Coronary artery (tissue), 2 donors: ENCODE data around the gene LRRC30.

Source experiments
- DNase-seq: peaks from one replicate; pipeline ENCODE4 v3.0.0-alpha.2; 2017; ENCODE audit warnings: low spot score
- H3K27ac ChIP-seq, 2 donors: fragments of 200-600 bp; sonication (generic); one replicate each; pipeline ENCODE4 v1.5.1; 2016 to 2019
- H3K4me3 ChIP-seq: fragments of 200-600 bp; sonication (generic); 2 replicates; pipeline ENCODE4 v1.5.1; 2016; ENCODE audit warnings: mild to moderate bottlenecking, moderate library complexity
- CTCF ChIP-seq: fragments of 200-600 bp; sonication (generic); IDR thresholded peaks from one replicate; pipeline ENCODE4 v1.5.1; 2019; ENCODE audit warnings: antibody characterized with exemption

The LRRC30 gene

GRCh38 chr18:7236933-7237332, 6.0 kb downstream of the LRRC30 start:
- TF ChIP-seq CTCF = no peak
- Histone ChIP-seq H3K27ac (no peak overlapping the region), H3K4me3 (no peak overlapping the region)
- DNase-seq = no peak

GRCh38 chr18:7237673-7238272, 6.9 kb downstream of the LRRC30 start:
- DNase-seq = no peak
- H3K4me3 ChIP-seq = no peak overlapping the region
- TF ChIP-seq CTCF = no peak
- no peak overlapping the region for H3K27ac ChIP-seq

DNA sequence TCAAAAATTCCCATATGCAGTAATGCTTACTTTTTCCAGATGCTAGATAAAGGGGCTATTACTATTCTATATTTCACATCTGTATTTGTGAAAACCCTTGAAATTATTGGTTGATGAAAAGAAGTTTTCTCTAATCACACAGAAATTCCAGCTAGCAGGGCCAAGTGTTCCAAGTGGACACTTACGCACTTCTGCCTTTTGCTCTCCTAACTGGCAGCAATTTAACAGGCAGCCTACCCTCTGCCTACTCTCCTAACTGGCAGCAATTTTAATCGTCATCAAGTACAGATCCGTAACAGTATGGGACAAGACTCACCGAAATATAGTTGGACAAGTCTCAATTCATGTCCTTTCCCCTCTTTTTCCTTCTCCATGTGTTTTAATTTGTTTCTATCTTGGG, 12.0 kb downstream of the LRRC30 start:
- no peak overlapping the region for H3K27ac ChIP-seq
- no peak for DNase-seq
- no peak for TF ChIP-seq CTCF
- no peak overlapping the region for H3K4me3 ChIP-seq

DNA sequence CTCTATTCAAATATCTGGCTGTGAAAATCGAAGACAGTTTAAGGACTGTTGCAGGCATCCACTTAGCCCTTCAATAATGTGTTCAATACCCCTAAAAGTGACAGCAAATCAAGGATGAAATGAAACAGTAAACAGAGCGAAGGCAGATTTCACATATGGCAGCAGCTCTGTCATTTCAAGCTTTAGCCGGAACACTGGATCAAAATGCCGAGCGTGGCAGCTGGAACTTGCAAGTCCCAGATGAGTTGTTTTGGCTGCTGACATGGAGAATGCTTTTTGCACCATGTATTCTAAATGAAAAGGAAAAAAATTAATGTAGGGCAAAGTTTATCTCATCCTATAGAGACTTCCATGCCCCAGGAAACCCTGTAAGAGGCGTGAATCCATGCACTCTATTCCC, 18.0 kb downstream of the LRRC30 start:
- no peak for DNase-seq
- no peak overlapping the region for H3K27ac ChIP-seq
- no peak for TF ChIP-seq CTCF
- H3K4me3 ChIP-seq = no peak overlapping the region

- Histone ChIP-seq H3K27ac (no peak overlapping the region), H3K4me3 (no peak overlapping the region)
- no peak for TF ChIP-seq CTCF
- no peak for DNase-seq
Observed at GRCh38 chr18:7254163-7254562, 23.3 kb downstream of the LRRC30 start.

DNA sequence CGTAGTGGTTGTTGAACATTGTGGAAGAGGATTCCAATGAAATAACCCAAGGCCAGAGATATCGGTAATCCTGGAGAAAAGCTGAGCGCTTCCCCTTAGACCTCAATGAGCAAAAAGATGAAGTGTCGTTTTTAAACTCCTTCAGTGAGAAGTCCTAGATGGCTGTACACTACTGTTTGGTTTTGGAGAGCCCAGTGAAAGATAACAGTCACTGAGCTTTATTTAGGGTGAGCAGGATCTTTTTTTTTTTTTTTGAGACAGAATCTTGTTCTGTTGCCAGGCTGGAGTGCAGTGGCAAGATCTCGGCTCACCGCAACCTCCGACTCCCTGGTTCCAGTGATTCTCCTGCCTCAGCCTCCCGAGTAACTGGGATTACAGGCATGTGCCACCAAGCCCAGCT, 24.2 kb downstream of the LRRC30 start:
- Histone ChIP-seq H3K27ac (no peak overlapping the region), H3K4me3 (no peak overlapping the region)
- DNase-seq = no peak
- no peak for TF ChIP-seq CTCF

DNA sequence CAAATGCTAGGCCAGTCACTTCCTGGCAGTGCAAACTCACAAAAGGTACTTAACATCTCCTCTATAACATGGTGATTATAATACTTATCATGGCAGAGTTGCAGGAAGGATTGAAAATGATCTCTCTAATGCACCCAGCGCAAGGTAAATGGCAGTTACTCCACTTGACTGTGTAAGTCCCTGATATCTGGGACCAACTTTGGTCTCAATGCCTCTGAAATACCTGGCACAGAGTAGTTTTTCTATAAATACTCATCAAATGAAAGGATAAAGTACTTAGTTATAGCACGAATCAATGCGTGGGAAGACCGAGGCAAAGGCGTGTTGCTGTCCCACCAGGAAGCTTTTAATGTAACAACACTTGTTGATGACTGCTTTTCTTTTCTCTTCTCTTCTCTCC, 24.8 kb downstream of the LRRC30 start:
- Histone ChIP-seq H3K27ac (no peak overlapping the region), H3K4me3 (no peak overlapping the region)
- no peak for DNase-seq
- no peak for TF ChIP-seq CTCF
